Measurements from ENCODE around the gene SLPI. TPM values are rescaled to one million over a fixed set of nuclear protein-coding genes. Genes with fewer than 3 reads are reported as not detected.

The SLPI gene
- total RNA-seq, 3 donors from 2014 or later (not counting 1 experiment from before 2014, with no cell fraction given), result 0.90 TPM; not detected in 2

- Mint-ChIP-seq H3K9me3 (no peaks in the 10 kb centered on the region), H3K27ac (no peak overlapping the region), H3K4me3 (no peak overlapping the region), H3K27me3 (ENCODE audit: low read depth in 2 of 2) (peaks cover 31 to 59% of the 10 kb centered on the region in 2 donors), H3K36me3 (no peaks in the 10 kb centered on the region), H3K4me1 (no peaks in the 10 kb centered on the region)
- Histone ChIP-seq H3K27me3 (ENCODE audit: control insufficient read depth, insufficient read depth, low read length) (no peaks in the 10 kb centered on the region), H3K9me3 (ENCODE audit: control insufficient read depth, insufficient read depth, low read length) (no peaks in the 10 kb centered on the region), H3K36me3 (ENCODE audit: control insufficient read depth, insufficient read depth, low read length) (no peaks in the 10 kb centered on the region), H3K4me3 (ENCODE audit: low read length) (no peak overlapping the region), H3K4me1 (ENCODE audit: control insufficient read depth, insufficient read depth, low read length) (no peaks in the 10 kb centered on the region), H3K27ac (ENCODE audit: low read length) (no peak overlapping the region)
- no peak for ATAC-seq
- DNase-seq, result no peak
- 73% methylated on average over 4 of the region's 4 CpGs for WGBS (ENCODE audit: insufficient coverage)
- intact Hi-C loops (cut with micrococcal nuclease), result no loop called here
- TF ChIP-seq CTCF (IDR thresholded peaks at IDR 0.05), result no peak
Observed at GRCh38 chr20:45218124-45218523, 36.2 kb downstream of the SLPI start.

DNA sequence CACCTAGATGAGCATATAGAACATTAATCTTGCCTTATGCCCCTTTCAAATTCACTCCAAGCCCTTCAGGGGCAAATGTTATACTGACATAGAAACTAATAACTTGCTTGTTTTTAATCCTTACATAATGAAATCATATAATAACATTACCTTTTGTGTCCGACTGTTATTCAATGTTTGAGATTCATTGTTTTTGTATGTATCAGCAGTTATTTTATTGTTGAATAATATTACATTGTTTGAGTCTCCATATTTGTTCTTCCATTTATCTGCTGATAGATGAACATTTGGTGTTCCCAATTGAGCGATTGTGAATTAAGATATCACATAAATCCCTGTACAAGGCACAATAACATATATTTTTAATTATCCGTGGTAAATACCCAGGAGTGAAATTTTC is 41.5 kb downstream of the SLPI start:
- peaks cover 16 to 31% of the 10 kb centered on the region in 2 donors for H3K27me3 Mint-ChIP-seq (ENCODE audit: low read depth in 2 of 2)
- H3K27ac Mint-ChIP-seq, result no peak overlapping the region
- WGBS (ENCODE audit: insufficient coverage), result no CpG with 5 or more reads among the region's 3 CpGs
- no peak for ATAC-seq
- H3K4me3 Mint-ChIP-seq, result no peak overlapping the region
- no peak for DNase-seq
- H3K4me1 Mint-ChIP-seq, result no peaks in the 10 kb centered on the region
- H3K36me3 ChIP-seq (ENCODE audit: control insufficient read depth, insufficient read depth, low read length), result no peaks in the 10 kb centered on the region
- no peak overlapping the region for H3K27ac ChIP-seq (ENCODE audit: low read length)
- H3K9me3 Mint-ChIP-seq, result no peaks in the 10 kb centered on the region
- TF ChIP-seq CTCF (IDR thresholded peaks at IDR 0.05), result no peak
- H3K36me3 Mint-ChIP-seq, result no peaks in the 10 kb centered on the region
- H3K4me1 ChIP-seq (ENCODE audit: control insufficient read depth, insufficient read depth, low read length), result no peaks in the 10 kb centered on the region
- H3K9me3 ChIP-seq (ENCODE audit: control insufficient read depth, insufficient read depth, low read length), result no peaks in the 10 kb centered on the region
- no peak overlapping the region for H3K4me3 ChIP-seq (ENCODE audit: low read length)
- intact Hi-C loops (cut with micrococcal nuclease), result no loop called here
- H3K27me3 ChIP-seq (ENCODE audit: control insufficient read depth, insufficient read depth, low read length), result no peaks in the 10 kb centered on the region

DNA sequence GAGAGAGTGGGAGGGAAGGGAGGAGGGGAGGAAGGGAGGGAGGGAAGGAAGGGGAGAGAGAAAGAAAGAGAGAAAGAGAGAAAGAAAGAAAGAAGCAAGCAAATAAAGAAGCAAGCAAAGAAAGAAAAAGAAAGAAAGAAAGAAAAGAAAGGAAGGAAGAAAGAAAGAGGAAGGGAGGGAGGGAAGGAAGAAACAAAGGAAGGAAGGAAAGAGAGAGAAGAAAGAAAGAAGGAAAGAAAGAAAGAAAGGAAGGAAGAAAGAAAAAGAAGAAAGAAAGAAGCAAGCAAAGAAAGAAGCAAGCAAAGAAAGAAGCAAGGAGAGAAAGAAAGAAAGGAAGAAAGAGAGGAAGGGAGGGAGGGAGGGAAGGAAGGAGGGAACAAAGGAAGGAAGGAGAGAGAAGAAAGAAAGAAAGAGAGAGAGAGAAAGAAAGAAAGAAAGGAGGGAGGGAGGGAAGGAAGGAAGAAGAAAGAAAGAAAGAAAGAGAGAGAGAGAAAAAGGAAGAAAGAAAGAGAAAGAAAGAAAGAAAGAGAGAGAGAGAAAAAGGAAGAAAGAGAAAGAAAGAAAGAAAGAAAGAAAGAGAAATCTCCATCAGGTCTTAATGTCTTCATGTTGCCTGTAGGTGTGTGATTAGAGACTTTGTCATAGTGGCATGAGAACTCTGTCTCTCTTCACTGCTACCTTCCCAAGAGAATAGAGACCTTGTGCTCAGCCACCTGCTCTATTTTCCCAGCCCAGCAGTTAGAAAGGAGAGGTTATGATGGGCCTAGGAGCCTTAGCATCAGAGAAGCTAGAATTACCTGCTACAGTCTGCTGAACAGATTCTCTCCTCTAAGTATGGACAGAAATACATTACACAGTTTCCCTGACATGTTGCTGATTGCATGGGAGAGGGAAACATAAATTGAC is 42.5 kb downstream of the SLPI start:
- Histone ChIP-seq H3K9me3 (ENCODE audit: control insufficient read depth, insufficient read depth, low read length) (no peaks in the 10 kb centered on the region), H3K4me3 (ENCODE audit: low read length) (no peak overlapping the region), H3K36me3 (ENCODE audit: control insufficient read depth, insufficient read depth, low read length) (no peaks in the 10 kb centered on the region), H3K4me1 (ENCODE audit: control insufficient read depth, insufficient read depth, low read length) (no peaks in the 10 kb centered on the region), H3K27ac (ENCODE audit: low read length) (no peak overlapping the region), H3K27me3 (ENCODE audit: control insufficient read depth, insufficient read depth, low read length) (peaks cover 8% of the 10 kb centered on the region)
- H3K36me3 Mint-ChIP-seq, result no peaks in the 10 kb centered on the region
- no peaks in the 10 kb centered on the region for H3K9me3 Mint-ChIP-seq
- no peak for TF ChIP-seq CTCF (IDR thresholded peaks at IDR 0.05)
- H3K27me3 Mint-ChIP-seq (ENCODE audit: low read depth in 2 of 2), result peaks cover 22 to 30% of the 10 kb centered on the region in 2 donors
- no peak overlapping the region for H3K4me3 Mint-ChIP-seq
- intact Hi-C loops (cut with micrococcal nuclease), result no loop called here
- DNase-seq, result no peak
- H3K4me1 Mint-ChIP-seq, result no peaks in the 10 kb centered on the region
- no peak overlapping the region for H3K27ac Mint-ChIP-seq
- ATAC-seq, result no peak

Data from natural killer cell (primary cell).